HCT116 (cell line): ENCODE results near the gene IFITM2. TPM values are rescaled to one million over a fixed set of nuclear protein-coding genes. Genes with fewer than 3 reads are reported as not detected.

ENCODE experiments used
- ATAC-seq: fragments of 200-7000 bp; cut with Tn5 transposase; 2 replicates; pipeline ENCODE4 v1.9.1; 2020; ENCODE audit warnings: mild to moderate bottlenecking, moderate library complexity
- BruUV-seq: library from RNA; stranded (reverse); fragments of 400-500 nt; replicated peaks from 2 replicates; lab custom pipeline; 2021; lab: Mats Ljungman, UMichigan
- CTCF ChIA-PET: fragments of 300-600 bp; sonication (Branson Sonifier 250); formaldehyde crosslinking; loops from one replicate; lab custom pipeline; 2021; ENCODE audit warnings: antibody characterized with exemption; lab: Charles Lee
- POLR2A ChIA-PET: fragments of 300-600, 350-600 bp; sonication (Branson Sonifier 250); formaldehyde crosslinking; loops from one replicate; lab custom pipeline; 2021; ENCODE audit warnings: antibody characterized with exemption; lab: Charles Lee
- RAD21 ChIA-PET, 2 experiments: fragments of 300-600 bp; sonication (Branson Sonifier 250); formaldehyde crosslinking; loops; one replicate each; lab custom pipeline; 2023; ENCODE audit warnings: low total read pairs in 2 of 2; ENCODE audit not compliant: uncharacterized antibody in 2 of 2, unreplicated experiment in 2 of 2, low non-redundant PET in 1 of 2; lab: Charles Lee
- DNase-seq: peaks from one replicate; pipeline ENCODE4 v3.0.0-alpha.2; 2010; ENCODE audit warnings: low read depth, low spot score
- H2AFZ ChIP-seq: fragments of 200-600 bp; shearing (Covaris generic), sonication (generic); 2 replicates; pipeline ENCODE4 v1.6.1; 2017; ENCODE audit warnings: low read depth, mixed run types, mixed read lengths, antibody characterized with exemption, low read length; ENCODE audit not compliant: poor library complexity, severe bottlenecking
- H3K27ac ChIP-seq: 2 replicates; pipeline ENCODE4 v1.5.1; 2012; ENCODE audit warnings: low read depth, low read length
- H3K27me3 ChIP-seq: fragments of 200-600 bp; sonication (generic); 2 replicates; pipeline ENCODE4 v1.6.1; 2016; ENCODE audit warnings: mixed run types, low read length, mixed read lengths; ENCODE audit not compliant: insufficient read depth
- H3K36me3 ChIP-seq, 2 experiments: fragments of 200-500 bp in 1 of 2; fragments of 200-600 bp in 1 of 2; sonication (Bioruptor generic) in 1 of 2; sonication (generic) in 1 of 2; 2 replicates each; pipeline versions ENCODE4 v1.5.1 to v1.6.1; 2014 to 2016; ENCODE audit warnings: low read length in 2 of 2, inconsistent platforms in 1 of 2, mixed read lengths in 1 of 2, mixed run types in 1 of 2; ENCODE audit not compliant: insufficient read depth in 2 of 2, control insufficient read depth in 1 of 2
- H3K4me1 ChIP-seq, 2 experiments: fragments of 200-600 bp in 1 of 2; sonication (generic) in 1 of 2; 2 replicates each; pipeline versions ENCODE4 v1.5.1 to v1.6.1; 2012 to 2017; ENCODE audit warnings: low read length in 2 of 2, inconsistent platforms in 1 of 2, mild to moderate bottlenecking in 1 of 2, mixed read lengths in 1 of 2, mixed run types in 1 of 2, moderate library complexity in 1 of 2; ENCODE audit not compliant: insufficient read depth in 2 of 2, control insufficient read depth in 1 of 2
- H3K4me2 ChIP-seq: fragments of 200-600 bp; sonication (generic); 2 replicates; pipeline ENCODE4 v1.6.1; 2017; ENCODE audit warnings: mixed run types, low read length, mixed read lengths
- H3K4me3 ChIP-seq, 2 experiments: fragments of 200-600 bp in 1 of 2; sonication (generic) in 1 of 2; replicated peaks in 1 of 2; 2 replicates each; pipeline ENCODE4 v1.5.1; 2011 to 2016; ENCODE audit warnings: low read length in 2 of 2, control low read depth in 1 of 2, low read depth in 1 of 2, mild to moderate bottlenecking in 1 of 2, mixed read lengths in 1 of 2, mixed run types in 1 of 2
- H3K79me2 ChIP-seq: fragments of 200-600 bp; sonication (generic); 2 replicates; pipeline ENCODE4 v1.6.1; 2017; ENCODE audit warnings: mild to moderate bottlenecking, mixed run types, low read length, moderate library complexity, mixed read lengths; ENCODE audit not compliant: insufficient read depth
- H3K9ac ChIP-seq: fragments of 200-600 bp; sonication (generic); 2 replicates; pipeline ENCODE4 v1.6.1; 2016; ENCODE audit warnings: low read length, mixed read lengths
- H3K9me2 ChIP-seq: fragments of 200-600 bp; sonication (generic), shearing (Covaris generic); 2 replicates; pipeline ENCODE4 v1.6.1; 2017; ENCODE audit warnings: mixed run types, mild to moderate bottlenecking, moderate library complexity; ENCODE audit not compliant: insufficient read depth
- H3K9me3 ChIP-seq, 2 experiments: fragments of 200-500 bp in 1 of 2; fragments of 200-600 bp in 1 of 2; sonication (Bioruptor generic) in 1 of 2; sonication (generic) in 1 of 2; 2 replicates each; pipeline ENCODE4 v1.6.1; 2014 to 2017; ENCODE audit warnings: low read length in 2 of 2, mixed read lengths in 2 of 2, inconsistent platforms in 1 of 2, low read depth in 1 of 2, mild to moderate bottlenecking in 1 of 2, mixed run types in 1 of 2, moderate library complexity in 1 of 2; ENCODE audit not compliant: control insufficient read depth in 1 of 2, insufficient read depth in 1 of 2
- H4K20me1 ChIP-seq: fragments of 200-600 bp; sonication (generic), shearing (Covaris generic); 2 replicates; pipeline ENCODE4 v1.6.1; 2017; ENCODE audit warnings: mixed run types, mild to moderate bottlenecking, moderate library complexity; ENCODE audit not compliant: insufficient read depth
- CTCF ChIP-seq, 3 experiments: fragments of 200-600 bp in 1 of 3; sonication (generic) in 1 of 3; IDR thresholded peaks in 2 of 3; conservative IDR thresholded peaks in 1 of 3; 2 replicates each; pipeline ENCODE4 v1.5.1; 2012 to 2017; ENCODE audit warnings: low read depth in 2 of 3, low read length in 2 of 3, antibody characterized with exemption in 1 of 3, borderline replicate concordance in 1 of 3, control low read depth in 1 of 3, mild to moderate bottlenecking in 1 of 3, mixed read lengths in 1 of 3, mixed run types in 1 of 3, moderate library complexity in 1 of 3; ENCODE audit not compliant: insufficient read depth in 1 of 3
- EZH2phosphoT487 ChIP-seq: fragments of 200-600 bp; IDR thresholded peaks from 2 replicates; pipeline ENCODE4 v1.6.1; 2018; ENCODE audit warnings: antibody characterized with exemption, borderline replicate concordance
- JUND ChIP-seq: IDR thresholded peaks from 2 replicates; pipeline ENCODE4 v1.6.1; 2012
- POLR2A ChIP-seq: IDR thresholded peaks from 2 replicates; pipeline ENCODE4 v1.7.0; 2011; ENCODE audit warnings: borderline replicate concordance; ENCODE audit not compliant: insufficient read depth, insufficient read length; ENCODE audit errors: extremely low read depth
- RAD21 ChIP-seq: IDR thresholded peaks from 2 replicates; pipeline ENCODE4 v1.6.1; 2012; ENCODE audit warnings: low read depth, mild to moderate bottlenecking
- REST ChIP-seq: IDR thresholded peaks from 2 replicates; pipeline ENCODE4 v1.6.1; 2012; ENCODE audit warnings: low read depth
- SIN3A ChIP-seq: IDR thresholded peaks from 2 replicates; pipeline ENCODE4 v1.6.1; 2012; ENCODE audit warnings: low read depth
- SP1 ChIP-seq: IDR thresholded peaks from 2 replicates; pipeline ENCODE4 v1.6.1; 2012; ENCODE audit warnings: low read depth
- SRF ChIP-seq: IDR thresholded peaks from 2 replicates; pipeline ENCODE4 v1.6.1; 2012; ENCODE audit warnings: low read depth
- TCF7L2 ChIP-seq: IDR thresholded peaks from 2 replicates; pipeline ENCODE4 v1.7.0; 2011; ENCODE audit warnings: borderline replicate concordance, inconsistent platforms; ENCODE audit not compliant: insufficient read depth, insufficient read length; ENCODE audit errors: extremely low read depth
- ZBTB33 ChIP-seq: IDR thresholded peaks from 2 replicates; pipeline ENCODE4 v1.6.1; 2011; ENCODE audit warnings: mild to moderate bottlenecking, low read length, moderate library complexity; ENCODE audit not compliant: insufficient replicate concordance; ENCODE audit errors: extremely low read depth
- ZFX ChIP-seq: fragments of 450-650 bp; IDR thresholded peaks from 2 replicates; pipeline ENCODE4 v1.6.1; 2017
- intact Hi-C: fragments of 100-400 bp; cut with micrococcal nuclease; formaldehyde crosslinking; loops from 2 replicates; pipeline ENCODE4 v1.10.0; 2022
- total RNA-seq: library from RNA; stranded (reverse); gene quantifications from one replicate; pipeline ENCODE4 v1.2.1, GENCODE V29; 2021; ENCODE audit not compliant: unreplicated experiment

IFITM2 gene
- total RNA-seq, 1 experiment from 2014 or later = 106 TPM

- TF ChIP-seq CTCF (IDR thresholded peaks at IDR 0.05 in 2 of 3, conservative IDR thresholded peaks at IDR 0.05 in 1 of 3; ENCODE audit: borderline replicate concordance in 1 of 3, insufficient read depth in 1 of 3, low read depth in 2 of 3, low read length in 2 of 3) (no peak), REST (no peak), ZFX (no peak), SRF (no peak), POLR2A (no peak), ZBTB33 (no peak), SP1 (no peak), EZH2phosphoT487 (no peak), SIN3A (no peak), RAD21 (no peak), JUND (no peak), TCF7L2 (no peak)
- no peaks in the 10 kb centered on the region for H3K27me3 ChIP-seq
- H3K36me3 ChIP-seq = no peaks in the 10 kb centered on the region
- CTCF ChIA-PET = interaction anchor here (2.2 kb wide), 1 partner anchor 11 kb away, joined by 6 read pairs; no protein-coding TSS in a partner anchor
- H2AFZ ChIP-seq = no peak overlapping the region
- peaks cover under 1 to 2% of the 10 kb centered on the region in 2 experiments; a peak in 3 of 4 replicates for H3K4me1 ChIP-seq
- ATAC-seq (no peak), DNase-seq (no peak)
- H3K9me3 ChIP-seq = no peaks in the 10 kb centered on the region
- no peak overlapping the region for H3K27ac ChIP-seq
- H3K4me2 ChIP-seq = no peak overlapping the region
- H3K4me3 ChIP-seq = no peak overlapping the region
- RAD21 ChIA-PET = no interaction called here
- POLR2A ChIA-PET = no interaction called here
- BruUV-seq = no TSS peak
- intact Hi-C loops = no loop called here
- H3K9ac ChIP-seq = no peak overlapping the region
- no peaks in the 10 kb centered on the region for H4K20me1 ChIP-seq
- no peaks in the 10 kb centered on the region for H3K9me2 ChIP-seq
- H3K79me2 ChIP-seq = no peaks in the 10 kb centered on the region
Observed at GRCh38 chr11:261624-262023, 46.0 kb upstream of the IFITM2 start.
